ENCODE measurements around the gene KIAA0232. TPM values are rescaled to one million over a fixed set of nuclear protein-coding genes. Genes with fewer than 3 reads are reported as not detected.

KIAA0232 gene
- total and polyA plus RNA-seq, 9 of the 15 experiments (the other 6 are each of a cell fraction or from before 2014, with no cell fraction given), result 3.5 to 17.4 (median 13.0) TPM

GRCh38 chr4:6811165-6811564 is 28.6 kb downstream of the KIAA0232 start (continued):
- TF ChIP-seq, protein P1, sequence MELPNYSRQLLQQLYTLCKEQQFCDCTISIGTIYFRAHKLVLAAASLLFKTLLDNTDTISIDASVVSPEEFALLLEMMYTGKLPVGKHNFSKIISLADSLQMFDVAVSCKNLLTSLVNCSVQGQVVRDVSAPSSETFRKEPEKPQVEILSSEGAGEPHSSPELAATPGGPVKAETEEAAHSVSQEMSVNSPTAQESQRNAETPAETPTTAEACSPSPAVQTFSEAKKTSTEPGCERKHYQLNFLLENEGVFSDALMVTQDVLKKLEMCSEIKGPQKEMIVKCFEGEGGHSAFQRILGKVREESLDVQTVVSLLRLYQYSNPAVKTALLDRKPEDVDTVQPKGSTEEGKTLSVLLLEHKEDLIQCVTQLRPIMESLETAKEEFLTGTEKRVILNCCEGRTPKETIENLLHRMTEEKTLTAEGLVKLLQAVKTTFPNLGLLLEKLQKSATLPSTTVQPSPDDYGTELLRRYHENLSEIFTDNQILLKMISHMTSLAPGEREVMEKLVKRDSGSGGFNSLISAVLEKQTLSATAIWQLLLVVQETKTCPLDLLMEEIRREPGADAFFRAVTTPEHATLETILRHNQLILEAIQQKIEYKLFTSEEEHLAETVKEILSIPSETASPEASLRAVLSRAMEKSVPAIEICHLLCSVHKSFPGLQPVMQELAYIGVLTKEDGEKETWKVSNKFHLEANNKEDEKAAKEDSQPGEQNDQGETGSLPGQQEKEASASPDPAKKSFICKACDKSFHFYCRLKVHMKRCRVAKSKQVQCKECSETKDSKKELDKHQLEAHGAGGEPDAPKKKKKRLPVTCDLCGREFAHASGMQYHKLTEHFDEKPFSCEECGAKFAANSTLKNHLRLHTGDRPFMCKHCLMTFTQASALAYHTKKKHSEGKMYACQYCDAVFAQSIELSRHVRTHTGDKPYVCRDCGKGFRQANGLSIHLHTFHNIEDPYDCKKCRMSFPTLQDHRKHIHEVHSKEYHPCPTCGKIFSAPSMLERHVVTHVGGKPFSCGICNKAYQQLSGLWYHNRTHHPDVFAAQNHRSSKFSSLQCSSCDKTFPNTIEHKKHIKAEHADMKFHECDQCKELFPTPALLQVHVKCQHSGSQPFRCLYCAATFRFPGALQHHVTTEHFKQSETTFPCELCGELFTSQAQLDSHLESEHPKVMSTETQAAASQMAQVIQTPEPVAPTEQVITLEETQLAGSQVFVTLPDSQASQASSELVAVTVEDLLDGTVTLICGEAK (IDR thresholded peaks at IDR 0.05), result no peak
- TF ChIP-seq, protein P1 (CRISPR knock-in tag; IDR thresholded peaks at IDR 0.05), result no peak
- TF ChIP-seq BHLHE40 (IDR thresholded peaks at IDR 0.05; ENCODE audit: low read length) (peak; percentile 29; the same call in 1 of the 2 replicates), CBX3 (IDR thresholded peaks at IDR 0.05; ENCODE audit: borderline replicate concordance in 1 of 2, low read length in 2 of 2) (no peak), CBFA2T2 (conservative IDR thresholded peaks at IDR 0.05) (0 out of 2 replicates have a peak, but pooled peaks have one; percentile 11), MAFK (IDR thresholded peaks at IDR 0.05; ENCODE audit: low read length) (no peak), DPF2 (IDR thresholded peaks at IDR 0.05) (peak; percentile 56; the same call in 1 of the 2 replicates), ARID1B (IDR thresholded peaks at IDR 0.05) (peak; percentile 60)

All from K562 (cell line).